ENCODE measurements around the gene PLAU. TPM values are rescaled to one million over a fixed set of nuclear protein-coding genes. Genes with fewer than 3 reads are reported as not detected.
"Not testable (repeated sequence)": the region's sequence is repeated elsewhere in the genome, so short reads cannot be mapped to it uniquely, and the experiment has no call there.

PLAU gene
- total and polyA plus RNA-seq, 9 of the 15 experiments (the other 6 are each of a cell fraction or from before 2014, with no cell fraction given), result 2.1 to 16.9 (median 3.3) TPM

DNA sequence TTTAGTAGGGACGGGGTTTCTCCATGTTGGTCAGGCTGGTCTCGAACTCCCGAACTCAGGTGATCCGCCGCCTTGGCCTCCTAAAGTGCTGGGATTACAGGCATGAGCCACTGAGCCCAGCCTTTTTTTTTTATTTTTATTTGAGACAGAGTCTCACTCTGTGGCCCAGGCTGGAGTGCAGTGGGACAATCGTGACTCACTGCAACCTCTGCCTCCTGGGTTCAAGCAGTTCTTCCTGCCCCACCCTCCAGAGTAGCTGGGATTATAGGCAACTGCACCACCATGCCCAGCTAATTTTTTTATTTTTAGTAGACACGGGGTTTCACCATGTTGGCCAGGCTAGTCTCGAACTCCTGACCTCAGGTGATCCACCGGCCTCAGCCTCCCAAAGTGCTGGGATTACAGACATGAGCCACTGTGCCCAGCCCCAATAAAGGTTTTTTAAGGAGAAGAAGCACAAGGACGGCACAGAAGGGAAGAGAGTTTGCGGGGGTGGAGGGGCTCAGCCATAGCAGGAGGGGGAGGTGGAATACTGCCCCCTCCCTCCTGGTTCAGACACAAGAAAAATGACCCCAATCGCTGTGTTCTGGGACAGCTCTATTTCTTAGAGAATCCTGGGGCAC is 54.4 kb downstream of the PLAU start:
- H3K36me3 ChIP-seq (ENCODE audit: control insufficient read depth, insufficient read depth, low read length); in situ Hi-C loops (cut with MboI); intact Hi-C loops (cut with micrococcal nuclease); H3K79me2 ChIP-seq (ENCODE audit: control insufficient read depth, insufficient read depth, low read length); H3K4me3 ChIP-seq; FAIRE-seq; H3K9me3 ChIP-seq (replicated peaks; ENCODE audit: control insufficient read depth, insufficient read depth, low read depth, low read length); H3K9me1 ChIP-seq (ENCODE audit: control insufficient read depth, insufficient read depth, low read length); CTCF ChIA-PET (ENCODE audit: low intra/inter-chr PET ratio); BruUV-seq (replicated peaks); H4K20me1 ChIP-seq (replicated peaks; ENCODE audit: control insufficient read depth, insufficient read depth, low read length); H3K27me3 ChIP-seq (ENCODE audit: control insufficient read depth in 2 of 2, insufficient read depth in 2 of 2, low read length in 2 of 2); TF ChIP-seq TEAD4 (CRISPR knock-in tag; IDR thresholded peaks at IDR 0.05; ENCODE audit: borderline replicate concordance): not testable (repeated sequence)
- DNase-seq (ENCODE audit: extremely low read depth in 1 of 4, low spot score in 3 of 4) (peak in 1 of 4 experiments; percentile 40), ATAC-seq (peak; percentile 37)
- Histone ChIP-seq H3K4me1 (replicated peaks in 1 of 2; ENCODE audit: control insufficient read depth in 2 of 2, insufficient read depth in 2 of 2, low read length in 2 of 2) (peaks cover 22 to 32% of the 10 kb centered on the region in 2 experiments), H3K9ac (ENCODE audit: insufficient read depth in 1 of 2, low read depth in 2 of 2, low read length in 2 of 2) (peak overlapping the region; percentile 38 to 55; a peak in 3 of 4 replicates), H2AFZ (ENCODE audit: low read depth, low read length) (peak overlapping the region; percentile 92), H3K27ac (ENCODE audit: extremely low read depth, low read depth, low read length) (peak overlapping the region; percentile 42), H3K4me2 (ENCODE audit: insufficient read depth, low read length) (peak overlapping the region; percentile 64)
- 72% methylated on average over 10 of the region's 12 CpGs for WGBS (ENCODE audit: insufficient coverage, low coverage, missing lambda C conversion rate)
- POLR2A ChIA-PET, result interaction anchor here (0.7 to 2.2 kb wide), 5 partner anchors 9 to 34 kb away, joined by 3 to 9 read pairs (median 4); no protein-coding TSS in a partner anchor
- TF ChIP-seq EGR1 (conservative IDR thresholded peaks at IDR 0.05), result peak; percentile 85
- peak; percentile 45; the same call in 1 of the 2 replicates for TF ChIP-seq ZBTB7A (IDR thresholded peaks at IDR 0.05; ENCODE audit: borderline replicate concordance, control insufficient read depth, low read depth, low read length)
- TF ChIP-seq, protein P1, sequence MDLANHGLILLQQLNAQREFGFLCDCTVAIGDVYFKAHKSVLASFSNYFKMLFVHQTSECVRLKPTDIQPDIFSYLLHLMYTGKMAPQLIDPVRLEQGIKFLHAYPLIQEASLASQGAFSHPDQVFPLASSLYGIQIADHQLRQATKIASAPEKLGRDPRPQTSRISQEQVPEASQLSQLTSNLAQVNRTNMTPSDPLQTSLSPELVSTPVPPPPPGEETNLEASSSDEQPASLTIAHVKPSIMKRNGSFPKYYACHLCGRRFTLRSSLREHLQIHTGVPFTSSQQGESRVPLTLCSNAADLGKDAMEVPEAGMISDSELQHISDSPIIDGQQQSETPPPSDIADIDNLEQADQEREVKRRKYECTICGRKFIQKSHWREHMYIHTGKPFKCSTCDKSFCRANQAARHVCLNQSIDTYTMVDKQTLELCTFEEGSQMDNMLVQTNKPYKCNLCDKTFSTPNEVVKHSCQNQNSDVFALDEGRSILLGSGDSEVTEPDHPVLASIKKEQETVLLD (IDR thresholded peaks at IDR 0.05), result 0 out of 2 replicates have a peak, but pooled peaks have one; percentile 17
- 0 out of 2 replicates have a peak, but pooled peaks have one; percentile 16 for TF ChIP-seq ZNF121 (CRISPR knock-in tag; conservative IDR thresholded peaks at IDR 0.05)
- 0 out of 2 replicates have a peak, but pooled peaks have one; percentile 0 for TF ChIP-seq TEAD4 (IDR thresholded peaks at IDR 0.05; ENCODE audit: low read length)
- TF ChIP-seq BCOR (IDR thresholded peaks at IDR 0.05), result peak; percentile 28; the same call in 1 of the 2 replicates

Data from K562 (cell line).